ENCODE results near the gene CLK3.
"Not testable (repeated sequence)": the region's sequence is repeated elsewhere in the genome, so short reads cannot be mapped to it uniquely, and the experiment has no call there.

Gene CLK3

GRCh38 chr15:74585191-74585590 is 30.4 kb upstream of the CLK3 start:
- no peak overlapping the region for H3K27ac ChIP-seq (ENCODE audit: low read depth, low read length)
- H2AFZ ChIP-seq (ENCODE audit: low read length, unreplicated experiment) = no peak overlapping the region
- no peaks in the 10 kb centered on the region for H3K79me2 ChIP-seq (ENCODE audit: control insufficient read depth, insufficient read depth, low read length, unreplicated experiment)
- peaks cover 18% of the 10 kb centered on the region for H3K4me1 ChIP-seq (ENCODE audit: control insufficient read depth, insufficient read depth, low read length, unreplicated experiment)
- H3K36me3 ChIP-seq (ENCODE audit: insufficient read depth, low read length) = no peaks in the 10 kb centered on the region; the same call in 1 of the 2 replicates
- no peak overlapping the region for H3K4me3 ChIP-seq (ENCODE audit: low read depth, low read length)
- H3K27me3 ChIP-seq (ENCODE audit: insufficient read depth, low read length) = no peaks in the 10 kb centered on the region

DNA sequence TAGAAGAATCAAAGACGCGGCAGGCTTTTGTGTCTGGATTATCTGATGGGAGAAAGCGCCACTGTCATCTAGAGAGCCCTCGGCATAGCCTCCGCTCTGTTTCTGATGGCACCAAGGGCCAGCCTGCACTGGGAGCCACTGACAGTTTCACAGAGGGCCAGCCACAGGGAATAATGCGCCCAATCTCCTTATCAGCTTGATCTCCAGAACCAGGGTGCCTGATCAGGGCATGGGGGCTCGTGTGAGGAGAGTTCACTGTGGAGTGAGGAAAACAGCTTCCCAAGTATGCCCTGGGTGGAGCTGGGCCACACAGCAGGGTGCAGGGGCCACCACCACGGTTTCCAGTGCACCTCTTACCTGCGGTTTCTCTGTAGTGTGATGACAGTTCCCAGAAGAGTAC is 29.8 kb upstream of the CLK3 start:
- no peaks in the 10 kb centered on the region; the same call in 1 of the 2 replicates for H3K36me3 ChIP-seq (ENCODE audit: insufficient read depth, low read length)
- H3K27me3 ChIP-seq (ENCODE audit: insufficient read depth, low read length) = no peaks in the 10 kb centered on the region
- H2AFZ ChIP-seq (ENCODE audit: low read length, unreplicated experiment) = no peak overlapping the region
- H3K4me3 ChIP-seq (ENCODE audit: low read depth, low read length) = no peak overlapping the region
- no peaks in the 10 kb centered on the region for H3K79me2 ChIP-seq (ENCODE audit: control insufficient read depth, insufficient read depth, low read length, unreplicated experiment)
- peaks cover 18% of the 10 kb centered on the region for H3K4me1 ChIP-seq (ENCODE audit: control insufficient read depth, insufficient read depth, low read length, unreplicated experiment)
- H3K27ac ChIP-seq (ENCODE audit: low read depth, low read length) = no peak overlapping the region

DNA sequence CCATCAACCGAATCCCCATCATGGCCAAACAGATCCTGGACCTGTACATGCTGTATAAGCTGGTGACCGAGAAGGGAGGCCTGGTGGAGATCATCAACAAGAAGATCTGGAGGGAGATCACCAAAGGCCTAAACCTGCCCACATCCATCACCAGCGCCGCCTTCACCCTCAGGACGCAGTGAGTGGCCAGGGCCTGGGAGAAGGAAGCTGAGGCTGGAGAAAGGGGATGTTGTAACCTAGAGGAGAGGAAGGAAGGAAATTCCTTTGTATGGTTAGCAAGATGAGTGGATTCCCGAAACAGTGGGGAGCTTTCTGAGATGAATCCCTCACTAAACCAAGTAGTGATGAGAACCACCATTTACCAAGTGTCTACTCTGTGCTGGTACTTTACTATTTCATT is 25.8 kb upstream of the CLK3 start:
- no peaks in the 10 kb centered on the region for H3K79me2 ChIP-seq (ENCODE audit: control insufficient read depth, insufficient read depth, low read length, unreplicated experiment)
- no peak overlapping the region for H2AFZ ChIP-seq (ENCODE audit: low read length, unreplicated experiment)
- H3K27ac ChIP-seq (ENCODE audit: low read depth, low read length) = no peak overlapping the region
- H3K27me3 ChIP-seq (ENCODE audit: insufficient read depth, low read length) = no peaks in the 10 kb centered on the region
- H3K4me3 ChIP-seq (ENCODE audit: low read depth, low read length) = no peak overlapping the region
- no peaks in the 10 kb centered on the region; the same call in 1 of the 2 replicates for H3K36me3 ChIP-seq (ENCODE audit: insufficient read depth, low read length)
- H3K4me1 ChIP-seq (ENCODE audit: control insufficient read depth, insufficient read depth, low read length, unreplicated experiment) = peaks cover 18% of the 10 kb centered on the region

DNA sequence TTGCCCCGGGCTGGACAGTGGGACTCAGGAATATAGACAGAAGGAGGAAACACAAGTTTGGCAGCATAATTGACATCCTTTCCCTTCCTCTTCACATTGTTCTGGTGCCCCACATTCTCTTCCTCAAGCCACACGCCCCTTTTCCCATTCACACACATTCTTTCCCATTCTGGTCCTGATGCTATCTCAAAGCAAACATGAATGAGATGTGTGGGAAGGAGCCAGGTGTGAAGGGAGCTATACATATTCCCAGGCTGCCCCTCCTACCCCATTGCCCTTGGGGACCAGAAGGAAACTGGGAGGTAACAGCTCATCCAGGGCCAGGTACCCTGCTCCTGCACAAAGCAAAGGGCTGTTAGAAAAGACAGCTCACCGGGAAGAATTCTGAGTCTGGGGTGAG is 23.4 kb upstream of the CLK3 start:
- Histone ChIP-seq H3K27ac (ENCODE audit: low read depth, low read length) (no peak overlapping the region), H3K4me1 (ENCODE audit: control insufficient read depth, insufficient read depth, low read length, unreplicated experiment) (peaks cover 18% of the 10 kb centered on the region), H2AFZ (ENCODE audit: low read length, unreplicated experiment) (no peak overlapping the region), H3K36me3 (ENCODE audit: insufficient read depth, low read length) (no peaks in the 10 kb centered on the region), H3K79me2 (ENCODE audit: control insufficient read depth, insufficient read depth, low read length, unreplicated experiment) (no peaks in the 10 kb centered on the region), H3K4me3 (ENCODE audit: low read depth, low read length) (no peak overlapping the region), H3K27me3 (ENCODE audit: insufficient read depth, low read length) (no peaks in the 10 kb centered on the region)

DNA sequence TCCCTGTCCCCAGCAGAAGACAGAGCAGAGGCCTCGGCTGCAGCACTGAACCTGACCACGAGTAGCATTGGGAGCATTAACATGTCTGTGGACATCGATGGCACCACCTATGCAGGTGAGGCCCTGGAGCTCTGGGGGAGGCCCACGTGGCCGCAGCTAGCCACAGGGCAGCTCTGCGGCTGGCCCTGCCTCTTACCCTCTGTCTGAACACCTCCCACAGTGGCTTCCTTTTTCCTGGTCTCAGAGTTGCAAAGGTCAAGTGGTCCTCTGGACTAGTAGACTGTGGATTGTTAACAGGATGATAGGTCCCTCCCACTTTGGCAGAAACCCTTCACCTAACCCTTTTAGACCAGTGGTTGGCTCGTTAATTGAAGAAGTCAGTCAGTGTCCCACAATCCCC is 22.5 kb upstream of the CLK3 start:
- Histone ChIP-seq H3K79me2 (ENCODE audit: control insufficient read depth, insufficient read depth, low read length, unreplicated experiment) (no peaks in the 10 kb centered on the region), H3K27ac (ENCODE audit: low read depth, low read length) (no peak overlapping the region), H2AFZ (ENCODE audit: low read length, unreplicated experiment) (no peak overlapping the region), H3K27me3 (ENCODE audit: insufficient read depth, low read length) (no peaks in the 10 kb centered on the region), H3K4me3 (ENCODE audit: low read depth, low read length) (no peak overlapping the region), H3K4me1 (ENCODE audit: control insufficient read depth, insufficient read depth, low read length, unreplicated experiment) (peaks cover 21% of the 10 kb centered on the region), H3K36me3 (ENCODE audit: insufficient read depth, low read length) (no peaks in the 10 kb centered on the region)

DNA sequence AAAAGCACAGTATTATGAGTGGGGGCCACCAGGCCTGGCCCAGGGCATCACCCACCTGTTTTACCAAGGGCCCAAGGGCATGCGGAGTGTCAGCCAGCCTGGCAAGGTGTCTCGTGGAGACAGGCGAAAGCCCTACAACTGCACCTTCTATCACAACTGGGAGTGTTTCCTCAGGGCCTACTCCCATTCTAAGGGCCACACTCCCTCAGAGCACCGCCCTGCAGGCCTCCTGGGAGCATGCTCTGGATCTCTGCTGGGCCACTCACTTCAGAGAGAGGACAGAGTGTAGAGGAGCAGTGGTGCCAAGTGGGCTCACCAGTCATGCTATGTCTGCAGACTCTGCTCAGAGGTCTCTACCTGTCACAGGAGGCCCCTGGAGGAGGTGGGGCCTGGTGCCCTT is 21.2 kb upstream of the CLK3 start:
- H3K36me3 ChIP-seq (ENCODE audit: insufficient read depth, low read length) = no peaks in the 10 kb centered on the region

GRCh38 chr15:74595271-74595670 is 20.4 kb upstream of the CLK3 start:
- no peaks in the 10 kb centered on the region for H3K27me3 ChIP-seq (ENCODE audit: insufficient read depth, low read length)
- H3K4me1 ChIP-seq (ENCODE audit: control insufficient read depth, insufficient read depth, low read length, unreplicated experiment) = peaks cover 8% of the 10 kb centered on the region
- H3K36me3 ChIP-seq (ENCODE audit: insufficient read depth, low read length) = no peaks in the 10 kb centered on the region
- no peak overlapping the region for H3K4me3 ChIP-seq (ENCODE audit: low read depth, low read length)
- peaks cover 8% of the 10 kb centered on the region for H3K79me2 ChIP-seq (ENCODE audit: control insufficient read depth, insufficient read depth, low read length, unreplicated experiment)
- H3K27ac ChIP-seq (ENCODE audit: low read depth, low read length) = no peak overlapping the region
- H2AFZ ChIP-seq (ENCODE audit: low read length, unreplicated experiment) = no peak overlapping the region

More for the DNA sequence above, 21.2 kb upstream of the CLK3 start:
- Histone ChIP-seq H3K4me1 (ENCODE audit: control insufficient read depth, insufficient read depth, low read length, unreplicated experiment) (peaks cover 15% of the 10 kb centered on the region), H3K4me3 (ENCODE audit: low read depth, low read length) (no peak overlapping the region), H3K27ac (ENCODE audit: low read depth, low read length) (no peak overlapping the region), H2AFZ (ENCODE audit: low read length, unreplicated experiment) (no peak overlapping the region), H3K79me2 (ENCODE audit: control insufficient read depth, insufficient read depth, low read length, unreplicated experiment) (peaks cover 5% of the 10 kb centered on the region), H3K27me3 (ENCODE audit: insufficient read depth, low read length) (no peaks in the 10 kb centered on the region)

DNA sequence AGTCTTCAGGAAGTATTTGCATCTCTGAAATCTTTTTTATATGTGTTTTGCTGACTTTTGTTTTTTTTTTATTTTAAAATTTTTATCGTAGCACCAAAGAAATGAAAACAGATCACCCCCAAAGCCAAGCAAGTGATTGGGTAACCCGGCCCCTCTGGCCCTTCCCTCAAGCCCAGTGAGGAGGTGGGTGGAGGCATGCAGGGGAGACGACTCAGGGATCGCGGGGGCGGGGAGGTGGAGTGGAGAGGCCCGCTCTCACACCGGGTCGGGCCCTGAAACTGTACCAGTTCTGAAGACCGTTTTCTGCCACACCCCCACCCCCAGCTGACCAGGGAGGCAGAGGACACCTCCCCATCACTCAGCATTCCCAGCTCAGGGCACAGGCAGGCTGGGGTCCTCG is 18.9 kb upstream of the CLK3 start:
- not testable (repeated sequence) for H3K36me3 ChIP-seq (ENCODE audit: insufficient read depth, low read length); H3K4me1 ChIP-seq (ENCODE audit: control insufficient read depth, insufficient read depth, low read length, unreplicated experiment); H3K27ac ChIP-seq (ENCODE audit: low read depth, low read length); H3K79me2 ChIP-seq (ENCODE audit: control insufficient read depth, insufficient read depth, low read length, unreplicated experiment); H3K27me3 ChIP-seq (ENCODE audit: insufficient read depth, low read length); H2AFZ ChIP-seq (ENCODE audit: low read length, unreplicated experiment); H3K4me3 ChIP-seq (ENCODE audit: low read depth, low read length)

- H3K79me2 ChIP-seq (ENCODE audit: control insufficient read depth, insufficient read depth, low read length, unreplicated experiment); H2AFZ ChIP-seq (ENCODE audit: low read length, unreplicated experiment); H3K4me1 ChIP-seq (ENCODE audit: control insufficient read depth, insufficient read depth, low read length, unreplicated experiment); H3K36me3 ChIP-seq (ENCODE audit: insufficient read depth, low read length); H3K27me3 ChIP-seq (ENCODE audit: insufficient read depth, low read length); H3K27ac ChIP-seq (ENCODE audit: low read depth, low read length); H3K4me3 ChIP-seq (ENCODE audit: low read depth, low read length): not testable (repeated sequence)
These were observed 18.4 kb upstream of the CLK3 start for GRCh38 chr15:74597146-74597705.

DNA sequence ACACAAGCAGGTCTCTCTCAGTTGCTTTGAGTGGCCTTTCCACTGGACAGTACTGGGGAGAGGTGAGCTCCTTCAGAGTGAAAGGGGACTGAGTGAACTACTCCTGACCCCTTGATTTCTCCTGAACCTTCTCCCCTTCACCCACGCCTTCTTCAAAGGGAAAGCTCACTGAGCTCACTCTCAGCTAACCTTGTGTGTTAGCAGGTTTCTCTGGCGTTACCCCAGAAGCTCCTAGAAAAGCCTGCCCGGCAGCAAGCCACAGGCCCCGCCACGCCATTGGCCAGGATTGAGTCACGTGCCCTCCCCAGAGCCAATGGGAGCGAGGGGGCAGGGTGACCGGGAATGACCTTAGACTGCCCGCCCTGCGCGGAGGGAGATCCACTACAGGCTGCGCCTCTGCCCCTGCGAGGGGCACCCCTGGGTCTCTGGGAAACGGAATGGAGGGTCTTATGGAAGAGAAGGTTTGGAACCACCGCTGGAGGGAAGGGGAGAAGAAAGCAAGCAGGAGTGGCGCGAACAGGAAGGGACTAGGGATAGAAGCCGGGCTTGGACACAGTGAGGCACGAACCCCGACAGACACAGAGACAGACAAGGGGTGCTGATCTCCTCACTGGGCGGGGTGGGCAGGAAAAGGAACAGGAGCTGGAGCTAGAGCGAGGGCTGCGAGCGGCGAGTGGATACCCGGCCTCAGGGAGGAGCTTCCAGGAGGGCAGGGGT is 17.4 kb upstream of the CLK3 start:
- Histone ChIP-seq H3K27me3 (ENCODE audit: insufficient read depth, low read length) (no peaks in the 10 kb centered on the region), H2AFZ (ENCODE audit: low read length, unreplicated experiment) (peak overlapping the region; percentile 84), H3K4me1 (ENCODE audit: control insufficient read depth, insufficient read depth, low read length, unreplicated experiment) (peaks cover 8% of the 10 kb centered on the region), H3K79me2 (ENCODE audit: control insufficient read depth, insufficient read depth, low read length, unreplicated experiment) (peaks cover 8% of the 10 kb centered on the region), H3K27ac (ENCODE audit: low read depth, low read length) (peak overlapping the region; percentile 38; the same call in 1 of the 2 replicates), H3K36me3 (ENCODE audit: insufficient read depth, low read length) (no peaks in the 10 kb centered on the region), H3K4me3 (ENCODE audit: low read depth, low read length) (peak overlapping the region; percentile 89)

DNA sequence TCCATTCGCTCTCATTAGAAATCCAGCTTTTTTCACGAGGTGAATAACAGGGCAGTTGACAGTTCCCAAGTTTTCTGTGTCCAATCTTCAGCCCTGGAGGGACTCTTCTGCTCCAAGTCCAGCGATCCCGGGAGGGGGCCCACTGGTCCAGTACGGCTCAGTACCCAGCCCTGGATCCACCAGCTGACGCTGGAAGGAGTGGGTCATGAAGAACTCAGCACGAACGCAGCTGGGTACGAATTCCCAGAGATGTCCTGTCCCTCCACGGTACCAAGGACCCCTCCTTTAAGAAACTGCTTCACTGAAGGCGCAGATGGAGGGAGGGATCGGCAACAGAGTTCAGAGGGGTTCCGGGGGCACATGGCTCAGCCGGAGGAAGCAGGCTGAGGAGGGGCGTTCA is 16.5 kb upstream of the CLK3 start:
- no peak overlapping the region for H3K27ac ChIP-seq (ENCODE audit: low read depth, low read length)
- H3K4me1 ChIP-seq (ENCODE audit: control insufficient read depth, insufficient read depth, low read length, unreplicated experiment) = peaks cover 8% of the 10 kb centered on the region
- H3K79me2 ChIP-seq (ENCODE audit: control insufficient read depth, insufficient read depth, low read length, unreplicated experiment) = peaks cover 8% of the 10 kb centered on the region
- no peak overlapping the region for H2AFZ ChIP-seq (ENCODE audit: low read length, unreplicated experiment)
- peak overlapping the region; percentile 89 for H3K4me3 ChIP-seq (ENCODE audit: low read depth, low read length)
- no peaks in the 10 kb centered on the region for H3K27me3 ChIP-seq (ENCODE audit: insufficient read depth, low read length)
- H3K36me3 ChIP-seq (ENCODE audit: insufficient read depth, low read length) = no peaks in the 10 kb centered on the region

All from ACC112 (cell line).